GM18498 (cell line): Measurements from ENCODE around the gene IQGAP3.

Experiments
- ATAC-seq: cut with Tn5 transposase; IDR thresholded peaks from one replicate; pipeline ENCODE4 v1.9.1; 2021; ENCODE audit warnings: mild to moderate bottlenecking, moderate library complexity; ENCODE audit not compliant: unreplicated experiment

Gene IQGAP3

DNA sequence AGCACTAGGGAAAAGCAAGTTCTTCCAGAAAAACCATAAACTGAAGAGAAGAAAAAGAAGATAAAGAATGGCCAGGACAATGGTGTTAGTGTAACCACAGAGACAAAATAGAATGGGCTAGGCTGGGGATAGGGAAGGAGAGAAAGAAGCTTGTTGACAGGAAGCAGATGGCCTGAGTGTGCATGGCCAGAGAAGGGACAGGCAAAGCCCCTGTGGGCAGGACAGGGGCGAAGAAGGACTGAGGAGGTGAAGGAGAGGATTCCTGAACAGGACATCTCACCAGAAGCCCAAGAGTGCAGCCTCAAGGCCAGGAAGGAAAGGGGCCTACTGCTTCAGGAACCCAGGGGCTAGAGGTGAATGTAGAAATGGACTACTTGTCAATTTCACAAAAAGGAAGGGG, 29.3 kb downstream of the IQGAP3 start:
- ATAC-seq, result no peak

- ATAC-seq, result no peak
These were observed 31.4 kb downstream of the IQGAP3 start for GRCh38 chr1:156540955-156541354.

DNA sequence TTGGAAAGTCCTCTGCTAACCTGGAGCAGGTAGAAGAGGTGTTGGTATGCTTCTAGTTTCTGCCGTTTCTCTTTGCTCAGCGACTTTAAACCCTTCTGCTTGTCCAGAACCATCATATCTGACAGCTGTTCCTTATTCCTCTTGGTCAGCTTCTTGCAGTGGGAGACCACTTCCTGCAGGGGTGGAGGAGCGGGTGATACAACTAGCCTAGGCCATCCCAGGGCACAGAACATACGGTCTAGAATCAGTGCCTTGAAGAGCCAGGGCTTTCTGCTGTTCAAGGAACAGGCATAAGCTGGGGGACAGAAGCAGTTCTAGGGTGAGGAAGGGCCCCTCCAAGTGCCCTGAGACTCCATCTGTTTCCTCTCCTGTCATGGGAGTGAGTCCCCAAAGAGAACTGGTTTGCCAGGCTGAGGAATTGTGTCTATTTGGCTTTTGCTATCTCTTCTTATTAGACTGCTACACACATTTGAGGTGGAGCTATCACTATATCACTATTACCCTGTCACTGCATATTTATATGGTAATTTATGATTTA, 32.5 kb downstream of the IQGAP3 start:
- ATAC-seq, result no peak

DNA sequence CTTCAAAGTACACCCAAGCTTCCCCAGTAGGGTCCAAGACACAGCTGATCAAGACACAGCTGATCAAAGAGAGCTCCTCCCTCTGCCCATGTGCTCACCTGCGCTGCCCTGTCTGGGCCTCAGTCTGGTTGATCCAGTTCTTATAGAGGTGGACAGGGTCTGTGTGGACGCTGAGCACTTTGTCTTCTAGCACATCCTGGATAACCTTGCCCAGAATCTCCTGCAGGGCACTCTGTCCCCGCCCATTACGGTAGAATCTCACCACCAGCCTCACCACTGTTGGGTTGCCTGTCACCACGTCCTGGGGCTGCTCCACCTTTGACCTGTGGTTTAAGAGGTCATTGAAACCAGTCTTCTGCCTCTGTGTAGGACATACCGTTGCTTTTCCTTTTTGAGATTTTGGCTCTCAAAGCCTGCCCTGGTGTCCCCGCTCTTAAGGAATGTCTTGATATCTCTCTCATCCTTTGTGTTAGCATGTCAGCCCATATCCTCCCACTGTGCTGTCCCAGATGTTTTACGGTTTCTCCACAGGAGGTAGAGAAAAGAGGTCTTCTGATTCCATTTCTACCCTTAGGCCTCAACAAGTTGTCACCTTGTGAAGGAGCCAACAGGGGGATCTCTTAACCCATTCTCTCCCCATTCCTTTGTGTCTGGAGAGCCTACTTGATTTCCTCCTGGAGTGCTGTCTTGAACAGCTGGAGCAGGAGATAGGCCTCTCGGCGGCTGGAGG, 33.5 kb downstream of the IQGAP3 start:
- no peak for ATAC-seq

- ATAC-seq, result no peak
These were observed 35.3 kb downstream of the IQGAP3 start for GRCh38 chr1:156537027-156537426.

DNA sequence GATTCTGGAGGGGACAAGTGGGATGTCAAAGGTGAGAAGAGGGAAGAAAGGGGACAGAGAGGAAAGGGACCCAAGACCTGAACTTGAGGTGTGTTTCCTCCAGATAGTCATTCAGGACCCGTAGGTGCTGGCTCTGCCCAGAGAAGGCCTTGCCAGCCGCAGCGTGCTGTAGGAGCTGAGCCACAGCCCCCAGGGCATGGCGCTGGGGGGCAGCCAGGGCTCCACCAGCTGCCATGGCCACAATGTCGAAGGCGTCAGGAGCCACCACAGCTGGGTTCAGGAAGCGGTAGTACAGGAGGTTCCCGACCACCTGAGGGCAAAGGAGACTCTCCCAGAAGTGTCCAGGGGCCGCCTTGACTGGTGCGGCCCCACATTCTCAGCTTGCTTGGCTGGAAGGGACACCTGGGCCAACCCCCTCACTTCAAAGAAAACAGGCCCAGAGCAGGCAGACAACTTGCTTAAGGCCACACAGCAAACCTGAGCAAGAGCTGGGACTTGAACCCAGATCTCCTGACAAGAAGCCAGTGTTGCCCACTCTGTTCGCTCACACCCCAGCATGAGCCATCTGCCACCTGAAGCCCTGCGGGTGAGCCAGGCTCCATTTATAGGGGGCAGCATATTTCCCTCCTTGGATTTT, 37.8 kb downstream of the IQGAP3 start:
- ATAC-seq, result no peak

DNA sequence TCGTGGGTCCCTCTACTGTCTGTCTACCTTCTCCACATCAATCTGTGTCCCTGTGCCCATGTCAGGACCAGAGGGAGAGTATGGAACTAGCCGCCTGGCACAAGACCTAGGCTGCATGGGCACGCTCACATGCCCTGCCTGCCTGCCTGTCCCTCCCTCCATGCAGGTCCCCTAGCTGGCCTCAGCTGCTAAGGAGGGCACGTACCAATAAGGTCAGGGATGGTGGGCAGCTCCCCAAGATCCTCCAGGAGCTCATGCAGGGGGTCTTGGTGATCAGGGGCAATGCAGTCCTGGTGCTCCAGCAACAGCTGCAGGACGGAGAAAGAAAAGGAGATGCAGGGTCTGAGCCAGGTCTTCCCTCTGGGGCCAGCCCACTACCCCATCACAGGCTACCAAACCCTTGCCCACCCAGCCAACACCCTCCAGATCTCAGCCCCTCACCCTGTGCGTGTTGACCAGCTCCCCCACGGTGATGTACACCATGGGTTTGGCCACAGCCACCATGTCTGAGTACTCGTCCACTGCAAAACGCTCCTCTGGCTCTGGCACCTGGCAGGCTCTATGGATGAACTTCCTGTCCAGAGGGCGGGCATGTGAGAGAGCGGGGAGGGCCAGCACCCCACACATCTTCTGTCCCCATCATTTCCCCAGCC, 38.7 kb downstream of the IQGAP3 start:
- ATAC-seq, result no peak

- no peak for ATAC-seq
These were observed 40.0 kb downstream of the IQGAP3 start for GRCh38 chr1:156532374-156532773.

DNA sequence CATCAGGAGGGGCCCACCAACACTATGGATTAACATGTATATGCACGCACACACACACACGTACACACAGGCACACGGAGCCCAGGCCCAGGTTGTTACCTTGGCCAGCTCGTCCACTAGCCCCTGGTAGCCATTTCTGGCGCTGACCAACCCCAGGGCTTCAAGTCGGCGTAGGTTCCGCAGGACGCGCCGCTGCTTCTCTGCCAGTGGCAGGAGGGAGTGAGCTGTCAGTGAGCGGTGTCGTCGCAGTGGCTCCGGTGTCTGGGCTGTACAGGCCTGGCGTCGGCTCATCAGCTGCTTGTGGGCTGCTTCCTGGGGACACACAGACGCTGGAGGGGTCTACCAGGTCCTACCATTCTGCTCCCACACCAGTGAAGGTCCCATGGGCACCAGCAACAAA, 42.4 kb downstream of the IQGAP3 start:
- no peak for ATAC-seq

- ATAC-seq, result no peak
These were observed 43.4 kb downstream of the IQGAP3 start for GRCh38 chr1:156528875-156529425.

DNA sequence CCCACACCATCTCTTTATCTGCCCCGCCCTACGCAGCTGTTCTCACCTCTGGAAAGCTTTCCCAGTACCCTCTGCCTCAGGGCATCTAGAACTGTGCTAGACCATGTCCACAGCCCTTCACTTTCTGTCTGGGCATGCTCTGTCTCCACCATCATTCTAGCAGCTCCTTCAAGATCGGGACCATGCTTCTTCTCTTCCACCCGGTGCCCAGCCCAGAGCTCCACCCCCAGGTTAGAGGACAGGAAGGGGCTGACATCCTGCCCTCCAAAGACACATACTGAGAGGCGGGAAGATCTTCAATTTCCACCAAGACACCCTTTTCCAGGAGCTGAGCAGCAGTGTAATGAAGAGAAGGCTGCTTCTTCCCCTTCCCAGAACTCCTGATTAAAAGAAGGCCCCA, 44.1 kb downstream of the IQGAP3 start:
- ATAC-seq, result no peak

DNA sequence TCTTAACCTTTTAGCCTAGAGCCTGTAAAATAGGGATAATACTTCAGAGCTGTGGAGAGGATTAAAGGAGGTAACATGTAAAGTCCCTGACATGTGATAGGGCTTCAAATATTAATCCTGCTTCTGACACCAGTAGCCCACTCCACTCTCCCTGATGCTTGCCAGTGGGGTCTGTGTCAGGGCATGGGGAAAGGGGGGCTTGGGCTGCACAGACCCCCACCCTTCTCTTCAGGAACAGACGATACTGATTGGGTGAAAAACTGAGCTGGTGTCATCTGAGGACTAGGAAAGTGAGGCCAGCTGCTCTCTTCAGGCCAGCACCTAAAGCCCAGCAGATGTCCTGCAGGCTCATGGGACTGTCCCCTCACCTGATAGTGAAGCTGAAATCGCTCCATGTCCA, 44.8 kb downstream of the IQGAP3 start:
- ATAC-seq, result no peak

GRCh38 chr1:156525856-156526489, 46.4 kb downstream of the IQGAP3 start:
- no peak for ATAC-seq

- ATAC-seq, result no peak
These were observed 47.3 kb downstream of the IQGAP3 start for GRCh38 chr1:156525071-156525501.

GRCh38 chr1:156524481-156524869, 47.9 kb downstream of the IQGAP3 start:
- ATAC-seq, result peak; percentile 60

DNA sequence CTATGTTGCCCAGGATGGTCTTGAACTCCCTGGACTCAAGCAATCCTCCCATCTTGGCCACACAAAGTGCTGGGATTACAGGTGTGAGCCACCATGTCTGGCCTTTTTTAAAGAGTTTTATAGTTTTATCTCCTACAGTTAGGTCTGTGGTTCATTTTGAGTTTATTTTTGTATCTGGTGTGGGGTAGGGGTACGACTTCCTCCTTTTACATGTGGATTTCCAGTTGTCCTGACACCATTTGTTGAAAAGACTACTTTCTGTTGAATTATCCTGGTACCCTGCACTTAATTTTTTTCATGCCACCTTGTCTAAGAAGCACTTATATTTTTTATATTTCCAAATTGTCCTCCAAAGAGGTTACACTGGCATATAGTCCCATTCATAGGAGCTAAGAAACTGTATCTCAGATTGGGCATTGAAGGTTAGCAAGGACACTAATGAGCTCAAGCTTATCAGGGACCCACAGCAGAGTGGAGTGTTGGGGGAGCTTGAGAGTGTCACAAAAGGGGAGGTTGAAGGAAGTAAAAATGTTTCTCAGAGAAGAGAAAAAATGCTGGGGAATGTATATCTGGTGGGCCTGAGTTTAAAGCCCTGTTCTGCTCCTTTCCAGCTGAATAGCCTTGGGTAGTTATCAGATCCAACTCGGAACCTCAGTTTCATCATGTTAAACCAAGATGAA, 48.4 kb downstream of the IQGAP3 start:
- peak; percentile 24 for ATAC-seq

GRCh38 chr1:156522443-156522970, 49.9 kb downstream of the IQGAP3 start:
- no peak for ATAC-seq

DNA sequence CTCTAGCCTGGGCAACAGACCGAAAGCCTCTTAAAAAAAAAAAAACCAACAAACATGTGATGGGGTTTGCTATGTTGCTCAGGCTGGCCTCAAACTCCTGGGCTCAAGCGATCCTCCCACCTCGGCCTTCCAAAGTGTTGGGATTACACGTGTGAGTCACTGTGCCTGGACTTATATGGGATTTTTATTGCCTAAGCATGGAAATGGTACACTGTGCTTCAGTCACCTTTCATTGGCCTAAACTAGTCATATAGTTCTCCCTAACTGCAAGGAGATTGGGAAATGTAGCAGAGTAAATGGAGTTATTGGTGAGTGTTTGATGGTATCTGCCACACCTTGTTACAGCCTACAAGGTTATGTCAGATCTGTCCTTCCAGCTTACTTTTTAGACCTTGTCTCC, 54.6 kb downstream of the IQGAP3 start:
- ATAC-seq, result no peak

DNA sequence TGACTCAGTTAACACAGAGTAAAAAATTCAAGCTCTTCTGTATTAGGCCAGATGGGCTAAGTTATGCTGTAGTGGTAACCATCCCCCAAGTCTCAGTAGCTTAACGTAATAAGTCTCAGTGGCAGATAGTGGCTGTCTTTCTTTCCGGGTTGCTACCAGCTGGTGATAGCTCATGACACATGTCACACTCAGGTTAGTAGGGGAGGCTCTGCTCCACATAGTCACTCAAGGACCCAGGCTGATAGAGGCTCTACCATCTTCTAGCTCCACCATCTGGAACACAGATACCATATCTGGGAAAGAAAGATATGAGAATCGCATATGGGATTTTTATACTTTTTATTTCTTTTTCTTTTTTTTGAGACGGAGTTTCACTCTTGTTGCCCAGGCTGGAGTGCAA, 55.5 kb downstream of the IQGAP3 start:
- ATAC-seq, result no peak

DNA sequence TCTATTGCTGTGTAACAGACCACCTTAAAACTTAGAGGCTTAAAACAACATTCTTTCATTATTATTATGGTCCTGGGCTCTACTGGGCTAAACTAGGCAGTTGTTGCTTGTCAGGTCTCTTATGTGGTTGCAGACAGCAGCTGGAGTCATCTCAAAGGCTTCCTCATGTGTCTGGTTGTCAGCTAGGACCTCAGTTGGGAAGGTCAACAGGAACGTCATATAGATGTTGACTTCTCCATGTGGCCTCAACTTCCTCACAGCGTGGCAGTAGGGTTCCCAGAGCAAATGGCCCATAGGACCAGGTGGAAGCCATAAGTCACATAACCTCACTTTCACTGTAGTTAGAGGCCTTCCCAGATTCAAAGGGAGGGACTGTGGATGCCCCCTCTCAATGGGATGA, 56.4 kb downstream of the IQGAP3 start:
- ATAC-seq, result no peak
